ENCODE measurements around the gene MMP26.
"Not testable (repeated sequence)": the region's sequence is repeated elsewhere in the genome, so short reads cannot be mapped to it uniquely, and the experiment has no call there.

Gene MMP26

GRCh38 chr11:4704054-4704789 is at the start of gene MMP26:
TSS of gene MMP26 (plus strand) at chr11:4704784.
- no peak for DNase-seq

GRCh38 chr11:4658629-4659445 is 45.7 kb upstream of the MMP26 start:
- DNase-seq: no peak

- no peak for DNase-seq
Measured at GRCh38 chr11:4662876-4663275, 41.7 kb upstream of the MMP26 start.

GRCh38 chr11:4664183-4664582 is 40.4 kb upstream of the MMP26 start:
- DNase-seq: no peak

GRCh38 chr11:4664786-4665185 is 39.8 kb upstream of the MMP26 start:
- no peak for DNase-seq

GRCh38 chr11:4665424-4665823 is 39.2 kb upstream of the MMP26 start:
- no peak for DNase-seq

- DNase-seq: no peak
Measured at GRCh38 chr11:4671741-4672140, 32.8 kb upstream of the MMP26 start.

GRCh38 chr11:4672470-4672869 is 32.1 kb upstream of the MMP26 start:
- no peak for DNase-seq

- DNase-seq: no peak
Measured at GRCh38 chr11:4673781-4674180, 30.8 kb upstream of the MMP26 start.

- DNase-seq: no peak
Measured at GRCh38 chr11:4677948-4678347, 26.6 kb upstream of the MMP26 start.

- no peak for DNase-seq
Measured at GRCh38 chr11:4680341-4680740, 24.2 kb upstream of the MMP26 start.

- DNase-seq: no peak
Measured at GRCh38 chr11:4682623-4683419, 21.8 kb upstream of the MMP26 start.

- no peak for DNase-seq
Measured at GRCh38 chr11:4684631-4685285, 19.8 kb upstream of the MMP26 start.

GRCh38 chr11:4695442-4695841 is 9.1 kb upstream of the MMP26 start:
- DNase-seq: no peak

- no peak for DNase-seq
Measured at GRCh38 chr11:4697585-4697984, 7.0 kb upstream of the MMP26 start, which contains the start of gene OR51E2. TSS of gene OR51E2 (minus strand) at chr11:4697853. CDS start at chr11:4682711, 15,142 bp downstream.

GRCh38 chr11:4699697-4700435 is 4.7 kb upstream of the MMP26 start:
- DNase-seq: no peak

GRCh38 chr11:4700436-4700820 is 4.2 kb upstream of the MMP26 start:
- no peak for DNase-seq

- DNase-seq: no peak
Measured at GRCh38 chr11:4704790-4705334, 278 bp downstream of the MMP26 start.

- no peak for DNase-seq
Measured at GRCh38 chr11:4713241-4713640, 8.7 kb downstream of the MMP26 start.

- DNase-seq: no peak
Measured at GRCh38 chr11:4714300-4714699, 9.7 kb downstream of the MMP26 start.

GRCh38 chr11:4722616-4723534 is 18.3 kb downstream of the MMP26 start:
- not testable (repeated sequence) for DNase-seq

Measured in activated CD4-positive, alpha-beta T cell treated with anti-CD3 and anti-CD28 coated beads for 4 hours (primary cell).